Gastrocnemius medialis (tissue), 4 donors: ENCODE measurements around the gene AMHR2.

Experiments used
- POLR2A ChIP-seq, 2 donors: fragments of 450-650 bp; IDR thresholded peaks; one replicate each; pipeline ENCODE4 v1.6.1; 2017; ENCODE audit warnings: antibody characterized with exemption in 2 of 2, mild to moderate bottlenecking in 2 of 2, moderate library complexity in 2 of 2
- TF ChIP-seq, protein P1 (sequence below), 5 experiments: fragments of 450-650 bp in 3 of 5; fragments of 200-600 bp in 2 of 5; sonication (generic) in 2 of 5; IDR thresholded peaks in 4 of 5; conservative IDR thresholded peaks in 1 of 5; 1 replicate in 4 of 5; 2 replicates in 1 of 5; pipeline ENCODE4 v1.5.1; 2016 to 2019; ENCODE audit warnings: antibody characterized with exemption in 5 of 5, mild to moderate bottlenecking in 3 of 5, moderate library complexity in 3 of 5

GRCh38 chr12:53456654-53457366, 33.2 kb downstream of the AMHR2 start:
- TF ChIP-seq, protein P1, sequence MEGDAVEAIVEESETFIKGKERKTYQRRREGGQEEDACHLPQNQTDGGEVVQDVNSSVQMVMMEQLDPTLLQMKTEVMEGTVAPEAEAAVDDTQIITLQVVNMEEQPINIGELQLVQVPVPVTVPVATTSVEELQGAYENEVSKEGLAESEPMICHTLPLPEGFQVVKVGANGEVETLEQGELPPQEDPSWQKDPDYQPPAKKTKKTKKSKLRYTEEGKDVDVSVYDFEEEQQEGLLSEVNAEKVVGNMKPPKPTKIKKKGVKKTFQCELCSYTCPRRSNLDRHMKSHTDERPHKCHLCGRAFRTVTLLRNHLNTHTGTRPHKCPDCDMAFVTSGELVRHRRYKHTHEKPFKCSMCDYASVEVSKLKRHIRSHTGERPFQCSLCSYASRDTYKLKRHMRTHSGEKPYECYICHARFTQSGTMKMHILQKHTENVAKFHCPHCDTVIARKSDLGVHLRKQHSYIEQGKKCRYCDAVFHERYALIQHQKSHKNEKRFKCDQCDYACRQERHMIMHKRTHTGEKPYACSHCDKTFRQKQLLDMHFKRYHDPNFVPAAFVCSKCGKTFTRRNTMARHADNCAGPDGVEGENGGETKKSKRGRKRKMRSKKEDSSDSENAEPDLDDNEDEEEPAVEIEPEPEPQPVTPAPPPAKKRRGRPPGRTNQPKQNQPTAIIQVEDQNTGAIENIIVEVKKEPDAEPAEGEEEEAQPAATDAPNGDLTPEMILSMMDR (IDR thresholded peaks at IDR 0.05 in 4 of 5, conservative IDR thresholded peaks at IDR 0.05 in 1 of 5), result no peak
- no peak for TF ChIP-seq POLR2A (IDR thresholded peaks at IDR 0.05)
